ENCODE results near the gene PXDN. TPM values are rescaled to one million over a fixed set of nuclear protein-coding genes. Genes with fewer than 3 reads are reported as not detected.

PXDN gene
- total and polyA plus RNA-seq, 11 donors, result 5.9 to 83.7 (median 28.2) TPM

DNA sequence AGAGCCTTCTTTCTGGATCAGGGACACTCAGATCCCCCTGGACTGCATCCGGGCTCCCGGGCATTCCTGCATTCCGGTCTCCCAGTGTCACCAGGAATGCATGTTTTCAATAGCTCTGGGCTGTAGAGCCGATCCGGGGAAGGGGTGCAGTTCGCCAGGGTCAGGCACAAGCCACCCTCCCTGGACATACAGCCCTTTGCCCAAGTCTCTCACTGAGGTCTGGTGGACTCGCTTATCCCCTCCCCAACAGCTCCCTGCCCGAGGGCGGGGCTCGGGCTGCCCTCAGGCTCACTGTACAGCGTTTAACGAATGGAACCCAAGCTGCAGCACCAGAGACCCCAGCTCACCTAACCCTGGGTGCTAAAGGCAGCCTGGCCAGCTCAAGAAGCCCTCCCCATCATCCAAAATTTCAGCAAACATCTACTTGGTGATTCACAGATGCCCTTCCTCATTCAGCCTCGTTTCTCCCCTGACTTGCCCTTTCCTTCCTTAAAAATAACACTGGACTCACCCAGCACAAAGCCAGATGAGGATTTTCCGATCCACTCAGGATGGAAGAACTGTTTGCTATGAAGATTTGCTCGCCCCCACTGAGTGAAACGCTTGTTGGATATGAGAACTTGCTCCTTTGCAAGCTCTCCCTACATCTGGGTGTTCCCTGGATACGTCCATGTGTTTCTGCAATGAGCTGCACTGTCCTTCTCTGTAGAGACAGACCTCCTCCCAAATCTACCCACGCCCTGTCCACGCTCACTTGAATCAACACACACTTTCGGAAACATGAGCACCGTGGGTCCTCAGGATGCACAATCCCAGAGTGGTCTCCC lies 58.1 kb downstream of the PXDN start:
- ATAC-seq, result peak in 3 of 4 donors; percentile 20 to 42 (median 25)
- Histone ChIP-seq H3K9me3 (no peaks in the 10 kb centered on the region), H3K4me3 (no peak overlapping the region), H3K4me1 (peaks cover 0 to 12% (median 4%) of the 10 kb centered on the region in 12 donors), H3K27me3 (no peaks in the 10 kb centered on the region), H3K27ac (no peak overlapping the region), H3K36me3 (peaks cover 0 to 85% (median 21%) of the 10 kb centered on the region in 9 donors)
- TF ChIP-seq, protein P1, sequence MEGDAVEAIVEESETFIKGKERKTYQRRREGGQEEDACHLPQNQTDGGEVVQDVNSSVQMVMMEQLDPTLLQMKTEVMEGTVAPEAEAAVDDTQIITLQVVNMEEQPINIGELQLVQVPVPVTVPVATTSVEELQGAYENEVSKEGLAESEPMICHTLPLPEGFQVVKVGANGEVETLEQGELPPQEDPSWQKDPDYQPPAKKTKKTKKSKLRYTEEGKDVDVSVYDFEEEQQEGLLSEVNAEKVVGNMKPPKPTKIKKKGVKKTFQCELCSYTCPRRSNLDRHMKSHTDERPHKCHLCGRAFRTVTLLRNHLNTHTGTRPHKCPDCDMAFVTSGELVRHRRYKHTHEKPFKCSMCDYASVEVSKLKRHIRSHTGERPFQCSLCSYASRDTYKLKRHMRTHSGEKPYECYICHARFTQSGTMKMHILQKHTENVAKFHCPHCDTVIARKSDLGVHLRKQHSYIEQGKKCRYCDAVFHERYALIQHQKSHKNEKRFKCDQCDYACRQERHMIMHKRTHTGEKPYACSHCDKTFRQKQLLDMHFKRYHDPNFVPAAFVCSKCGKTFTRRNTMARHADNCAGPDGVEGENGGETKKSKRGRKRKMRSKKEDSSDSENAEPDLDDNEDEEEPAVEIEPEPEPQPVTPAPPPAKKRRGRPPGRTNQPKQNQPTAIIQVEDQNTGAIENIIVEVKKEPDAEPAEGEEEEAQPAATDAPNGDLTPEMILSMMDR (IDR thresholded peaks at IDR 0.05), result no peak
- DNase-seq, result no peak
- intact Hi-C loops (cut with DNase I), result loop anchor here in 1 of 10 donors (10.0 kb wide), 1 partner anchor 59 kb away; the partner anchor contains the start of gene PXDN
- 62 to 71% (median 66%) methylated on average over 21 of the region's 21 CpGs for WGBS, 4 donors

DNA sequence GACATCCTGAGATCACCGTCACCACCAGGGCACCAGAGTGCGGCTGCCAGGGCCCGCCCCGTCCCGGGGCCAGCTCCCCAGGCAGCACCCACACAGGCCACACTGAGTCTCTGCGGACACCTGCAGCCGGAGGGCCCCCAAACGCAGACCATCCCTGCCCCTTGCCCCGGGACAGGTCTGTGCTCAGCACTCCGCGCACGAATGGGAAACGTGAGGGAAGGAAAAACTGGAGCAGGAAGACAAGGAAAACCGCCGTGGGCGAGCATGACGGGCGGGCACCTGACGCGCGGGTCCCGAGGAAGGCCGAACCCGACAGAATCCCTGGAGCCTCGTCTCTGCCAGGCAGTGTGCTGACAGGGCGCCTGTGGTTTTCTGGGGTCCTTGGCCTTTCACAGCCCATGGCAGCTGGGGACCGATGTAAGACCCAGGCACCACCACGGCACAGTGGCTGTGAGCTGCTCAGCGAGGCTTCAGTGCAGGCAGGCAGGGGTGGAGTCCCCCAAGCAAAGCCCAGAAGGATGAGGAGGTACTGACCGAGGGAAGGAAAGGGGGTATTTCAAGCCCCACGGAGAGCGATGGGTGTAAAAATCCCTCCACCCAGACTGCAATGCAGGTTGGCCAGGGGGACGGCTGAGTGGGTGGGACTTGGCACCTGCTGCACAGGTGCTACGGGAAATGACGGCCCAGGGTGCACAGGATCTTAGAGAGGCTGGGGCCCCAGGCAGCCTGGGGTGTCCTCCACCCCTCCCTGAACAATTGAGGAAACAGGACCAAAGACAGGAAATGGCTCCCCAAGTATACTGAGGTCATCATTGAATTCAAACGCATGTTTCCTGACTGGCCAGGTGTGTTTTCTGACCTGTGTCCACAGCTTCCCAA lies 59.0 kb downstream of the PXDN start:
- no peak overlapping the region for H3K4me3 ChIP-seq
- 87 to 90% (median 88%) methylated on average over 33 to 36 of the region's 36 CpGs for WGBS, 4 donors
- H3K9me3 ChIP-seq, result no peaks in the 10 kb centered on the region
- peak in 1 of 4 donors; percentile 78 for ATAC-seq
- DNase-seq, result no peak
- peaks cover 0 to 87% (median 21%) of the 10 kb centered on the region in 9 donors for H3K36me3 ChIP-seq
- H3K27ac ChIP-seq, result no peak overlapping the region
- peaks cover 0 to 16% (median 5%) of the 10 kb centered on the region in 12 donors for H3K4me1 ChIP-seq
- H3K27me3 ChIP-seq, result no peaks in the 10 kb centered on the region
- intact Hi-C loops (cut with DNase I), result loop anchor here in 1 of 10 donors (10.0 kb wide), 1 partner anchor 59 kb away; the partner anchor contains the start of gene PXDN
- no peak for TF ChIP-seq POLR2A (IDR thresholded peaks at IDR 0.05)
- TF ChIP-seq, protein P1 (IDR thresholded peaks at IDR 0.05), result no peak

DNA sequence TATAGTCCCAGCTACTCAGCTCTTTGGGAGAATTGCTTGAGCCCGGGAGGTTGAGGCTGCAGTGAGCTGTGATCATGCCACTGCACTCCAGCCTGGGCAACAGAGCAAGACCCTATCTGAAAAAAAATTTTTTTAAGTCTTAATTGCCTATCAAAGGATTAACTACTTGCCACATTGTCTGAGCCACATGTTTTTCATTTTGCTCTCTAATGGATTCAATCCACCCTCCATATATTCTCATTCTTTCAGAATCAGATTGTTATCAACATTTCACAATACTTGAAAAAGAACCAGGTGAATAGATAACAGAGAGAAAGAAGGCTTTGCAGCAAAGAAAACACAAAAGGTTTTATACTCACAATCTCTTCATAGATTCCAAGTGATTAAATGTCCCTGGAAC lies 61.0 kb downstream of the PXDN start:
- 91 to 100% (median 94%) methylated on average over 1 of the region's 1 CpG for WGBS, 4 donors
- Histone ChIP-seq H3K36me3 (peaks cover 0 to 87% (median 23%) of the 10 kb centered on the region in 9 donors), H3K9me3 (no peaks in the 10 kb centered on the region), H3K4me1 (peaks cover 0 to 16% (median 5%) of the 10 kb centered on the region in 12 donors), H3K4me3 (no peak overlapping the region), H3K27ac (no peak overlapping the region), H3K27me3 (no peaks in the 10 kb centered on the region)
- DNase-seq (no peak), ATAC-seq (no peak)
- intact Hi-C loops (cut with DNase I), result loop anchor here in 1 of 10 donors (10.0 kb wide), 1 partner anchor 62 kb away; the partner anchor contains the start of gene PXDN
- no peak for TF ChIP-seq POLR2A (IDR thresholded peaks at IDR 0.05)
- TF ChIP-seq, protein P1 (IDR thresholded peaks at IDR 0.05), result no peak

DNA sequence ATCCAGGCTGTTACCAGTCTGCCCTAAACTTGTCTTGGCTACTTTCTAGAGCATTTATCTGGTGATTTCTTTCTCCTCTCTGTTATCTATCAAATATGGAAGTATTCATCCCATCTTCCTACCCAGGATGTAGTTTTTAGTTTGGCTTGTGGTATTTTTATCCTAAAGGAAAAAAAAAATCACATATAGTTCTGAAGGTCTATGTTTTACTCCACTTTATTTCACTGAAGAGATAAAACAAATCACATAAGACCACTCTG lies 62.2 kb downstream of the PXDN start:
- intact Hi-C loops (cut with DNase I), result loop anchor here in 1 of 10 donors (10.0 kb wide), 1 partner anchor 63 kb away; the partner anchor contains the start of gene PXDN
- Histone ChIP-seq H3K27ac (no peak overlapping the region), H3K36me3 (peaks cover 0 to 87% (median 27%) of the 10 kb centered on the region in 9 donors), H3K9me3 (no peaks in the 10 kb centered on the region), H3K27me3 (no peaks in the 10 kb centered on the region), H3K4me1 (peaks cover 0 to 16% (median 5%) of the 10 kb centered on the region in 12 donors), H3K4me3 (no peak overlapping the region)
- no peak for ATAC-seq
- TF ChIP-seq, protein P1 (IDR thresholded peaks at IDR 0.05), result no peak
- no peak for TF ChIP-seq POLR2A (IDR thresholded peaks at IDR 0.05)
- no peak for DNase-seq

All from heart left ventricle (tissue), 16 donors.